Neutrophil (primary cell): ENCODE data around the gene C1orf35.

ENCODE experiments used
- H3K27ac ChIP-seq: fragments of 200-600 bp; sonication (generic); 2 replicates; pipeline ENCODE4 v1.5.1; 2016; ENCODE audit warnings: mild to moderate bottlenecking, moderate library complexity
- H3K27me3 ChIP-seq: fragments of 200-600 bp; sonication (generic); 2 replicates; pipeline ENCODE4 v1.6.0; 2016; ENCODE audit warnings: mild to moderate bottlenecking
- H3K36me3 ChIP-seq: fragments of 200-600 bp; sonication (generic); 2 replicates; pipeline ENCODE4 v1.5.1; 2017
- H3K4me1 ChIP-seq, 2 experiments: fragments of 200-600 bp in 1 of 2; sonication (generic) in 1 of 2; 1 replicate in 1 of 2; 2 replicates in 1 of 2; pipeline versions ENCODE4 v1.5.1 to v1.6.1; 2013 to 2016; ENCODE audit warnings: low read depth in 1 of 2, low read length in 1 of 2, mild to moderate bottlenecking in 1 of 2, moderate library complexity in 1 of 2; ENCODE audit not compliant: control insufficient read depth in 1 of 2, insufficient read depth in 1 of 2
- H3K4me3 ChIP-seq, 2 experiments: fragments of 200-600 bp in 1 of 2; sonication (generic) in 1 of 2; 1 replicate in 1 of 2; 2 replicates in 1 of 2; pipeline ENCODE4 v1.5.1; 2013 to 2016; ENCODE audit warnings: low read depth in 1 of 2, low read length in 1 of 2, mild to moderate bottlenecking in 1 of 2, moderate library complexity in 1 of 2
- H3K9me3 ChIP-seq: fragments of 200-600 bp; sonication (generic); 2 replicates; pipeline ENCODE4 v1.5.1; 2016
- TF ChIP-seq, protein P1 (sequence below): fragments of 200-600 bp; sonication (generic); IDR thresholded peaks from 2 replicates; pipeline ENCODE4 v1.5.1; 2016; ENCODE audit warnings: antibody characterized with exemption

Gene C1orf35

DNA sequence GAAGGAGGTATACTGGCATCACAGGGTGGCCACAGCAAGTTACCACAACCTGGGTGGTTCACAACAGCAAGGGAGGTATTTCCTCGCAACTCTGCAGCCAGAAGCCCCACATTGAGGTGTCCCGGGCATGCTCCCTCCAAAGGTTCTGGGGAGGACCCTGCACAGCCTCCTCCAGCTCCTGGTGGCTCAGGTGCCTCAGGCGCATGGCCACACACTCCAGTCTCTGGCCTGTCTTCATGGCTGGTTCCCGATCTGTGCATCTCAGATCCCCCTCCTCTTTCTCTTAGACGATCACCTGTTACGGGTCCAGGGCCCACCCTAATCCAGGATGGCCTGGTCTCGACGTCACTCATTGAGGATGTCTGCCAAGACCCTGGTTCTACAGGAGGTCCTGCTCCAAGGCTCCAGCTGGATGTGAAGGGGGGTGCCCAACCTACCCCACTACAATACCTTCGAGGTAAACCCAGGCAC, 27.3 kb downstream of the C1orf35 start:
- TF ChIP-seq, protein P1, sequence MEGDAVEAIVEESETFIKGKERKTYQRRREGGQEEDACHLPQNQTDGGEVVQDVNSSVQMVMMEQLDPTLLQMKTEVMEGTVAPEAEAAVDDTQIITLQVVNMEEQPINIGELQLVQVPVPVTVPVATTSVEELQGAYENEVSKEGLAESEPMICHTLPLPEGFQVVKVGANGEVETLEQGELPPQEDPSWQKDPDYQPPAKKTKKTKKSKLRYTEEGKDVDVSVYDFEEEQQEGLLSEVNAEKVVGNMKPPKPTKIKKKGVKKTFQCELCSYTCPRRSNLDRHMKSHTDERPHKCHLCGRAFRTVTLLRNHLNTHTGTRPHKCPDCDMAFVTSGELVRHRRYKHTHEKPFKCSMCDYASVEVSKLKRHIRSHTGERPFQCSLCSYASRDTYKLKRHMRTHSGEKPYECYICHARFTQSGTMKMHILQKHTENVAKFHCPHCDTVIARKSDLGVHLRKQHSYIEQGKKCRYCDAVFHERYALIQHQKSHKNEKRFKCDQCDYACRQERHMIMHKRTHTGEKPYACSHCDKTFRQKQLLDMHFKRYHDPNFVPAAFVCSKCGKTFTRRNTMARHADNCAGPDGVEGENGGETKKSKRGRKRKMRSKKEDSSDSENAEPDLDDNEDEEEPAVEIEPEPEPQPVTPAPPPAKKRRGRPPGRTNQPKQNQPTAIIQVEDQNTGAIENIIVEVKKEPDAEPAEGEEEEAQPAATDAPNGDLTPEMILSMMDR, result no peak
- Histone ChIP-seq H3K36me3 (no peaks in the 10 kb centered on the region), H3K9me3 (no peaks in the 10 kb centered on the region), H3K27ac (no peak overlapping the region), H3K4me1 (peaks cover 14 to 17% of the 10 kb centered on the region in 2 experiments), H3K27me3 (peaks cover 44% of the 10 kb centered on the region), H3K4me3 (no peak overlapping the region)

DNA sequence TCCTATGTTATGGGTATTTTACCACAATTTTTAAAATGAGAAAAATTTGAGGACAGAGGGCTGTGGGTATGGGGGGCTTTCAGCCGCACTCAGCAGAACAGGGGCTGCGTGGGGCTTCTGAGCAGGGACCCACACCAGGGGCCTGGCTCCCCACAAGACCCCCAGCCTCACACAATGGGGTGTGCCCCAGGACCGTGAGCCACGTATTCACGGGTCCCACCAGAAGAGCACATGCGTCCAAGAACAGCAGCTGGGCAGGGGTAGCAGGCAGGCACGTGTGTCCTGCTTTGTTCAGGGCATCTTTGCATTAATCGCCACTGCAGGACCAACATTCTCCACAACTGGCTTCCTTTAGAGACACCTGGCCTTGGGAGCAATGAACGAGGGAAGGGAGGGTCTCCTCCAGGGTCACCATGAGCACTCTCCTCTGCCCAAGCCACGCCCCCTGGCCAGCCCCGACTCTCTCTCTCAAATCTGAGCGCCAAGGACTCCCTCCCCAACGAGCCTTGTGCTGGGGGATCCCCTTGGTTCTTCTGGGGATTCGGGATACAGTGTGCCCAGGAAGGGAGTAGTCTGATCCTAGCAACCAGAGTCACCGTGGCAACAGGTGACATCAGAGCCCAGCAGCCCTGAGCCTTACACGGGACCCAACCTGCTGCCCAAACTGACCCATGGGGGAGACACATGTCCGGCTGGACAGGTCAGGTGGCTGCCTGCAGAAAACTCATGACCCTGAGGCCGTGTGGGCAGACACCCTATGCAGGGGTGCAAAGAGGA, 28.0 kb downstream of the C1orf35 start:
- TF ChIP-seq, protein P1, result no peak

DNA sequence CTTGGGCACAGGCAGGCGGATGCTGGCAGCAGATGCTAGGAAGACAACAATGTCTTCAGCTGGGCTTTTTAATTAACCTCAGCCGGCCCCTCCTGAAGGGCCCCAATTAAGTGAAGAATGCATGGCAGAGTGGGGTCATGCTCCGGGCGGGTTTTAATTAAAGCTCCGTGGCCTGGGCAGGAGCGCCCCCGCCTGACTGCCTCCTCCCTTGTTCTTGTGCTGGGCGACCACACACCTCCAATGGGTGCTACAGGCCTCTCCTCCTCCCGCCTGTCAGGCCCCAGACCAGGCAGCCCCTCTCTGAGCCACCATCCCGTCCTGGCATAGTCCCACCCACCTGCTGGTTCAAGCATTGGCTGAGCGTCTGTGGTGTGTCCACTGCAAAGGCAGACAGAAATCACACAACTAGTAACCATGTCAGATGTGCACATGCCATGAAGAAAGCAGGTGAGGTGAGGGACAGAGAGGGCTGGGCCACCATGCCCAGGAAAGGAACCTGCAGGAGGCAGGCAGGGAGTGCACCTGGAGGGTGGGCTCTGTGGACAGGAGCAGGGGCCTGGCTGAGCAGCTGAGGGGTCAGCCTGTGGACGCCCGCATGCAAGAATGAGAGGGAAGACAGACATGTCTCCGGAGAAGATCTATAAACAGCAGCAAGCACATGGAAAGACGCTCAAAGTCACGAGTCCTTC, 29.1 kb downstream of the C1orf35 start:
- Histone ChIP-seq H3K4me3 (no peak overlapping the region), H3K27ac (no peak overlapping the region), H3K9me3 (no peaks in the 10 kb centered on the region), H3K27me3 (peaks cover 60% of the 10 kb centered on the region), H3K36me3 (no peaks in the 10 kb centered on the region), H3K4me1 (peaks cover 11 to 12% of the 10 kb centered on the region in 2 experiments)
- TF ChIP-seq, protein P1, result no peak

More for the DNA sequence above, 28.0 kb downstream of the C1orf35 start:
- Histone ChIP-seq H3K4me3 (no peak overlapping the region), H3K36me3 (no peaks in the 10 kb centered on the region), H3K9me3 (no peaks in the 10 kb centered on the region), H3K4me1 (peaks cover 14 to 17% of the 10 kb centered on the region in 2 experiments), H3K27ac (no peak overlapping the region), H3K27me3 (peaks cover 51% of the 10 kb centered on the region)

DNA sequence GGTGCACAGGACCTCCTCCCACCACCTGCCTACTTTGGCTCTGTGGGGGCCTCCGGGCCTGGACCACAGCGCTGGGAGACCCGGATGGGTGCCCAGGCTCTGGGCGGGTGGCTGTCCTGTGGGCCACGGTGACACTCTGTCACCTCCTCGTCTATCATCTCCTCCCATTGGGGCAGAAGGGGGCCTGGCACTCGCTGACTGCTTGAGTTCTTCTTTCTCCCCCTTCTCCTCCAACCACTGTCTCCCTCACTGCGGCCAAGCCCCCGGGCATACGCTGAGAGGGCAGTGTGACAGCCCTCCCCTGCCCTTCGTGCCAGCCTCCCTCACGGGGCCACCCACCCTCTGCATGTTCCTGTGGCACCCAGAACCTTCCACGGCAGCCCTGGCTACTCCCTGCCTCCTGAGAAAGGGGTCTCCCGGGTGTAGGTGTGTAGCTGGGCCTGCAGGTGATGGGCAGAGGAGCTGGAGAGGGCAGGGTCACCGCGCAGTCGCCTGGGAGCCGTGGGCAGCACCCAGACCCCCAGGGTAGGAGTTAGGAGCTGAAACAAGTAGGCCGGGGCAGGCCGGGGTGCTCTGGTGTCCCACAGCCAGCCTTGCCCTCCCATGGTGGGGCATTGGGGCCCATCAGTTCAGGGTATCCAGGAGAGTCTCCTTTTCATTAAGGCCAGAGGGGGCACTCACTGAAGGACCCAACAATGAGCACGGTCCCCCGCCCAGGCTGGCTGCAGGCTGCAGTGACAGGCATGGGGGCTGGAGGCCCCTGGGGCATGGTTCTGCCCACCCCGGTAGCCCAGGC, 29.9 kb downstream of the C1orf35 start:
- no peak overlapping the region for H3K4me3 ChIP-seq
- peaks cover 67% of the 10 kb centered on the region for H3K27me3 ChIP-seq
- TF ChIP-seq, protein P1, result no peak
- H3K9me3 ChIP-seq, result no peaks in the 10 kb centered on the region
- H3K4me1 ChIP-seq, result peaks cover 4% of the 10 kb centered on the region in 2 experiments
- H3K36me3 ChIP-seq, result no peaks in the 10 kb centered on the region
- no peak overlapping the region for H3K27ac ChIP-seq

DNA sequence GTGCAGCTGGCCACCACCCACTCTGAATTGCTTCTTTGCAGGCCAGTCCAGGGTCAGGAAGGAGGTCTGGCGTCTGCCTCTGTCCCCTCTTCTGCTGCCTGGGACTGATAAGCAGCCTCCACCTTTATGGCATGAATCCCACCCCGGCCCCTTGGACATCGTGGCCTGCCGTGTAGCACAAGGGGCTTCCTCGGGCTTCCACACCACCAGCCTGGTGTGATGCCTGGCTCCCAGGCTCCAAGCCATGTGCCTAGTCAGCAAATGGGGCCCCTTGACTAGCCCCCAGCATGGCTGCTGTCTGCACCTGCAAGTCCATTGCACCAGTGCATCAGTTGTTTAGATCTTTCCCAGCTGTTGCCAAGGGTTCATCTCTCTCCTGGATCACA, 30.5 kb downstream of the C1orf35 start:
- TF ChIP-seq, protein P1, result no peak
- H3K36me3 ChIP-seq, result no peaks in the 10 kb centered on the region
- H3K27me3 ChIP-seq, result peaks cover 73% of the 10 kb centered on the region
- H3K4me3 ChIP-seq, result no peak overlapping the region
- no peaks in the 10 kb centered on the region for H3K9me3 ChIP-seq
- no peak overlapping the region for H3K27ac ChIP-seq
- no peaks in the 10 kb centered on the region for H3K4me1 ChIP-seq
